ENCODE measurements around the gene TNK2. TPM values are rescaled to one million over a fixed set of nuclear protein-coding genes. Genes with fewer than 3 reads are reported as not detected.
"Not testable (repeated sequence)": the region's sequence is repeated elsewhere in the genome, so short reads cannot be mapped to it uniquely, and the experiment has no call there.

The TNK2 gene
- total RNA-seq, 1 donor: 10.8 TPM

GRCh38 chr3:195821403-195822130 is 86.8 kb downstream of the TNK2 start:
- TF ChIP-seq CTCF (IDR thresholded peaks at IDR 0.05; ENCODE audit: insufficient read depth, low read length): no peak
- DNase-seq (ENCODE audit: low read depth): no peak
- no peak overlapping the region for H3K4me3 ChIP-seq (ENCODE audit: low read depth, low read length)

GRCh38 chr3:195820901-195821300 is 87.5 kb downstream of the TNK2 start:
- no peak for DNase-seq (ENCODE audit: low read depth)
- H3K4me3 ChIP-seq (ENCODE audit: low read depth, low read length): no peak overlapping the region
- no peak for TF ChIP-seq CTCF (IDR thresholded peaks at IDR 0.05; ENCODE audit: insufficient read depth, low read length)

- DNase-seq (ENCODE audit: low read depth): no peak
- TF ChIP-seq CTCF (IDR thresholded peaks at IDR 0.05; ENCODE audit: insufficient read depth, low read length): no peak
- H3K4me3 ChIP-seq (ENCODE audit: low read depth, low read length): no peak overlapping the region
Measured at GRCh38 chr3:195820186-195820585, 88.2 kb downstream of the TNK2 start.

- DNase-seq (ENCODE audit: low read depth): no peak
- TF ChIP-seq CTCF (IDR thresholded peaks at IDR 0.05; ENCODE audit: insufficient read depth, low read length): no peak
- H3K4me3 ChIP-seq (ENCODE audit: low read depth, low read length): no peak overlapping the region
Measured at GRCh38 chr3:195818301-195818700, 90.0 kb downstream of the TNK2 start.

- H3K4me3 ChIP-seq (ENCODE audit: low read depth, low read length): no peak overlapping the region
- DNase-seq (ENCODE audit: low read depth): no peak
- no peak for TF ChIP-seq CTCF (IDR thresholded peaks at IDR 0.05; ENCODE audit: insufficient read depth, low read length)
Measured at GRCh38 chr3:195817578-195818135, 90.7 kb downstream of the TNK2 start.

GRCh38 chr3:195816276-195816913 is 92.0 kb downstream of the TNK2 start:
- not testable (repeated sequence) for H3K4me3 ChIP-seq (ENCODE audit: low read depth, low read length); DNase-seq (ENCODE audit: low read depth)

- TF ChIP-seq CTCF (IDR thresholded peaks at IDR 0.05; ENCODE audit: insufficient read depth, low read length): no peak
- no peak for DNase-seq (ENCODE audit: low read depth)
- no peak overlapping the region for H3K4me3 ChIP-seq (ENCODE audit: low read depth, low read length)
Measured at GRCh38 chr3:195815169-195815771, 93.1 kb downstream of the TNK2 start.

Measured in fibroblast of the aortic adventitia (primary cell).